GM18907 (cell line): Measurements from ENCODE around the gene DAAM2.

ENCODE experiments used
- ATAC-seq: cut with Tn5 transposase; IDR thresholded peaks from one replicate; pipeline ENCODE4 v1.9.1; 2021; ENCODE audit warnings: mild to moderate bottlenecking, moderate library complexity; ENCODE audit not compliant: unreplicated experiment

DAAM2 gene

GRCh38 chr6:39816747-39817146 lies 24.6 kb downstream of the DAAM2 start:
- ATAC-seq = no peak

DNA sequence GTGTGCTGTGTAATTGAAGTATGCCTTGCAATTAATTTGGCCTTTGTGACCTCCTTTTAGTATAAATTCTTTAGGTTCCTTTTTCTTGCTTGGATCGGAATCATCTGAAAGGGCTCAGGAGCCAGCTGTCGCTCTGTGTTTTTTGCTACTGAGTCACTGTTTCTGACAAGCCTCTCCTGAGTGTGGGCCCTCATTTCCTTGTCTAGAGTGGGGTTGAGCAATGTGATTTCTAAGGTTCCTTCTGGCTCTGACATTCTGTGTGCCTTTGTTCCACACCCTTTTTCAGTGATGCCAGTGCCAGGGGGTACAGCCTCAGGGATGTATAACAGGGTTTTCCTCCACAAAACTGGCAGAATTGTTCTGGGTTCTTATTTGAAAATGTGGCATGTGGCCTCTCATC lies 26.5 kb downstream of the DAAM2 start:
- no peak for ATAC-seq

DNA sequence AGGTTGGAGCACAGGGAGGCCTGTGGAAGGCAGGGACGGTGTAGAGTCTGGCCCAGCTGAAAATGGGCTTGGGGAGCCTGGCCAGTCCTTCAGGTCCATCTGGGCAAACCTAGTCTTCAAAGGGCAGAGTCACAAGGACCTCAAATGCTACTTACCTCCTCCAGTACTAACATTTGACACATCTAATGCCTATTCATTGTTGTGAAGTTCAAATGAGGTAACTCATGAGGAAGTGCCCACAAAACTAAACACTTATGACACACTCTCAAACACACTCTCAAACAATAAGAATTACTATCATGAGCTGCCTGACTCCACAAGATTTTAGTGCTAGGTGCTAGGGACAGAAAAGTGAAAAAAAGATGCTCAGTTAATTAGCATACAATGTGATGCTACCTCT lies 27.1 kb downstream of the DAAM2 start:
- ATAC-seq = no peak

GRCh38 chr6:39819676-39820075 lies 27.5 kb downstream of the DAAM2 start:
- no peak for ATAC-seq

- no peak for ATAC-seq
These were observed 28.4 kb downstream of the DAAM2 start for GRCh38 chr6:39820553-39820952.

DNA sequence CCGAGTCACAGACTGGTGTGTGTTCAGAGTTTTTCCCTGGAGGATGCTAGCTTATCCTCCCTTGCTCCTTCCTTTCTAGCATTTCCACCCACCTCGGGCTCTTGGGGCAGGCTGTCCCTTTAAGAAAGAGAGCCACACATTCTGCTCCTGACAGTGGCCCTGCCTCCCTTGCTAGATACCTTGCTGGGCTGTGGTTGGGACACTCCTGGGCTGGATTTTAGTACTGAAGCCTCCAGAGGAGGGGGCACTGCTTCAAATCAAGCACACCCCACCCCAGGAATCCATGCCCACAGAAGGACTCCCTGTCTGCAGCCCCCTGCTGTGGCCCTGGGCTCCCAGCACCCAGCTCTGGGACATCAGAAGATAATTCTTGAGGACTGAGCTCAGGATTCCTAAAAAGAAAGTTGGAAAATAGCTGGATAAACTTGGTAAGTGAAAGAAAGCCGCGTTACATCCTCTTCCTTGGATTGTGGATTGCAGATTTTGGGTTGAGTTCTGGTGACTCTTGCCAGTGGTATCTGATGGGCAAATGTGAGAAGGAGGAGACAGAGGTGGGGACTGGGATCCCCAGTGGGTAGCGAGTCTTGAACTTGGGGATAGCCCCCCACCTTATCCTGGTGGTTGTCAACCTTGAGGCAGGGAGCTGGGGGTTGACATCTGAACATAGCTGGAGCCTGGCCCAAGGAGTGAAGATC lies 29.0 kb downstream of the DAAM2 start:
- no peak for ATAC-seq

DNA sequence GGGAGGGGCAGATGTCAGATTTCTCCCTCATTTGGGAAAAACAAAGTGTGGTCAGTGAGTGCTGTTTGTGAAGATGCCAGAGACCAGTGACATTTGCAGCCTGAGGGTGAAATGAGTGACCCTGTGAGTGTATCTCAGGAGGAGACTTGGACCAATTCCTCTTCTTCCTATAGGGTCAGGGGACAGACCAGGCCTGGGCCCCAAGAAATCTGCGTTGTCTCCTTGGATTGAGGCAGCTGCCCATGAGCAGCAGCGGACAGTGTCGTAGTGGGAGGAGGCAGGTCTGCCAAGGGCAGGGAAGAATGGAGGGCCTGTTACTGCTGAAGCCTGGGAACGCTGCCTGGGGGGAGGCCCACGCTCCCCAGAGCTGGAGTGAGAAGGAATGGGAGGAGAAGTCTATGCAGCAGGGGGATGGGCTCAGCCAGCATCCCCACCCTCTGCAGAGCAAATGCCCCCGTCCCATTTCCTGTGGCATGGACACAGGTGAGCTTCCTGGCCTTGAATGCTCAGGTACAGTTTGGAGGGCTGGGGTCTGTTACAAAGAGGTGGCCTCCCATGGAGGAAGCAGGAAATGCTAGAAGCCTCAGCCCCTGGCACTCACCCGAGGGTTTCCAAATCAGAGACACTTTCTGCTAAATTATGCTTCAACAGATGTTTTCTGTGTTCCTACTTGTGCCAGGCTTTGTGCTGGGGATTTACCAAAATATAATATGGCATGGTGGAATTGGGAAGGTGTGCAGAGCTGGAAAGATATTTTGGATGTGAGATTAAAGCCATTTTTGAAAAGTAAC lies 29.8 kb downstream of the DAAM2 start:
- ATAC-seq = no peak

GRCh38 chr6:39822846-39823815 lies 31.0 kb downstream of the DAAM2 start:
- no peak for ATAC-seq

- ATAC-seq = no peak
These were observed 32.1 kb downstream of the DAAM2 start for GRCh38 chr6:39824030-39824926.

- no peak for ATAC-seq
These were observed 37.2 kb downstream of the DAAM2 start for GRCh38 chr6:39829331-39829730.

DNA sequence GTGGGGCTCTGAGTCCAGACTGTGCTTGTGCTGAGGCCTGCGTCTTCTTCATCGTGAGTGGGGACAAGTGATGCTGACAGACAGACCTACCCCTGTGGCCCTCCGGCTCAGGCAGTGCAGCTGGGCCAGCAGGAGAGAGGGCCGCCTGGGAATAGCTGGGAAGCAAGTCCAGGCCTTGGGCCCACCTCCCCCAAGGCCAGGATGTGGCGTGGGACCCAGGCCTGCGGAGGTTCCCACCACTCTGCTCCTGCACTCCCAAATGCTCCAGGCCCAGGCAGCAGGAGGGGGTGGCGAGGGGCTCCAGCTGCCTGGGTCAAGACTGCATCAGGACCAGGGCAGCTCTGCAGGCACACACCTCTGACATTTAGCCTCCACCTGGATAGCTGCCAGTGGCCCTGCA lies 38.3 kb downstream of the DAAM2 start:
- no peak for ATAC-seq

DNA sequence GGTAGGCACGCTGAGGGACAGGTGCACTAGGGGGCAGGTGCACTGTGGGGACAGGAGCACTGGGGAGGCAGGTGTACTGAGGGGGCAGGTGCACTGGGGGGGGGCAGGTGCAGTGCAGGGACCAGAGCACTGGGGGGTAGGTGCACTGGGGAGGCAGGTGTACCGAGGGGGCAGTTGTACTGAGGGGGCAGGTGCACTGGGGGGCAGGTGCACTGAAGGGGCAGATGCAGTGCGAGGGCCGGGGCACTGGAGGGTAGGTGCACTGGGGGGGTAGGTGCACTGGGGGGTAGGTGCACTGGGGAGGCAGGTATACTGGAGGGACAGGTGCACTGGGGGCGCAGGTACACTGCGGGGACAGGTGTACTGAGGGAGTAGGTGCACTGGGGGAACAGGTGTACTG lies 39.5 kb downstream of the DAAM2 start:
- ATAC-seq = no peak

DNA sequence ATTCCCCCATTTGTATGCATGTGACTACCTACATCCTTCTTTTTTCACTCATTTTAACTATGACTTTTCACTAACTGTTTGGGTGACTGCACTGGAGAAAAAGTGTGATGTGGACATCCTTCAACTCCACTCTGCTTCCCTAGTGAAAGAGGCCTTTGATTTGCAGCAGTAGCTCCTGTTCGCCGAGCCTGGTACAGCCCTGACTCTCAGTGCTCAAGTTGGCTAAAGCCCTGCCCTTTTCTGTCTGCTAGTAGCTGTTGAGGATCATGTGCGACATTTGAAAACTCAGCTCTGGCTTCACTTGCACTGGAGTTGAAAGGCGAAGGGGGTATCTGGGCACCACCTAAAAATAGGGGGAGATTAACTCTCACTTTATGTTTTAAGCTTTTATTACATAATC lies 42.1 kb downstream of the DAAM2 start:
- ATAC-seq = no peak

DNA sequence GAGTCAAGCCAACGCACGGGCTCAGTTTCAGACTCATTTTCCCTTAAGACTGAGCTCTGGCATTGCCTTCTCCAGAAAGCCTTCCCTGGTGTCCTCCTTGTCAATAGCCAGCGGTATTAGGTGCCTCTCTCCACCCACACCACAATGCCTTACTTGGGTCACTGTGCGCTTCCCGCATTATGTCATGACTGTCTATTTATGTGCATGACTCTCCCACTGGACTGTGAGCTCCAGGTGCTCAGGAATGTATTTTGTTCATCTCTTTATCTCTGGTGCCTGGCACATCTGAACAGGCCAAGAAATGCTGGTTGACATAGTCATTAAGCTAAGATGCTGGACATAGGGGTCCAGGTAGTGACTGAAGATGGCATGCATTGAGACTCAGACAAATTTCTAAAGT lies 42.7 kb downstream of the DAAM2 start:
- ATAC-seq = no peak

DNA sequence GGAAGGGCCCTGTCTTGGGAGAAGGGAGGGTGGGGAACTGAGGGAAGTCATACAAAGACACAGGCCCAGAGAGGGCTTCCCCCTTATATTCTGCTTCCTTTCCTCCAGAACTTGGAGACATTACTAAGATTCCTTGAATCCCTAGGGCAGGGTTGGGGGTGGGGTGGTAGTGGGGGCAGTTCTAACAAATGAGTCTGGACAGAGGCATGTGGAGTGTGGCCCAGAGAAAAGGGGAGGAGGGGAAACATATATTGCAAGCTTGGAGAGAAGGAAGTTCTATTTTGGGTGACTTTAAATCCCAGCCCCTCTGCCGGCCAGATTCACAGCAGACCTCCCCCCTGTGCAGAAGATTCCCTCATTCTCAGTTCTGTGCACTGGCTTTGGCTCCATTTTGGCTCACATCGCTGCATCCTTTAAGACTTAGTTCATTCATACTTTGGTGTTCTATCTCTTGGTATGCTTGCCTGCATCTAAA lies 43.7 kb downstream of the DAAM2 start:
- no peak for ATAC-seq

DNA sequence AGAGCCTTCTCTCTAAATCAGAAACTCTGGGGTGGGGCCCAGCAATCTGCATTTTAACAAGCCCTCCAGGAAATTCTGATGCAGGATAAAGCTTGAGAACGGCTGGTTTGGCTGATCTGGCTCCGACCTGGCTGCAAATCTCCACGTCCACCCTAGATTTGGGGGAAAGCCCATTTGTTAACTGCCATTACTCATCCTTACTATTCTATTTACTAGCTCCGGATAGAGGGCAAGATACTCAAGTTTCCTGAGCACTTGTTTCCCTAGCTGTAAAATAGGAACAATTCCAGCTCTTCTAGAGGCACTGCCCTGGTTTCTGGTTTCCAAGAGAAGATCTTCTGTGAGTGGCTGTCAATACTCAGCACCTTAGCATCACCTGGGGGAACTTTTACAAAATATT lies 44.4 kb downstream of the DAAM2 start:
- no peak for ATAC-seq

GRCh38 chr6:39839445-39839844 lies 47.3 kb downstream of the DAAM2 start:
- no peak for ATAC-seq

DNA sequence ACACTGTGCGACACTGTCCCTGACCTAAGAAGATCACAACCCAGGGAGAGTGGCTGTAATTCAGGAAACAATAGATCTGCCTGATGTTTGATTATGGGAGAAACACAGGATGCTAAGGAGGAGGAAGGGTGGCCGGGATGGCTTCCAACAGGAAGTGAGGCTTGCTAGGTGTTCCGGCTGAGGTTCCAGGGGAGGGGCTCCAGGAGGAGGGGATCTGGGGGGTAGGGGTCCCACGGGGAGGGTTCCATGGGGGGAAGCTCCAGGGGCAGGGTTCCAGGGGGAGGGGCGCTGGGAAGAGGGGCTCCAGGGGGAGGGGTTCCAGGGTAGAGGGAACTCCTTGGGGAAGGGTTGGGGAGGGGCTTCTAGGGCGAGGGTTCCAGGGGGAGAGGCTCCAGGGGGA lies 48.6 kb downstream of the DAAM2 start:
- ATAC-seq = no peak

GRCh38 chr6:39841291-39841690 lies 49.1 kb downstream of the DAAM2 start:
- no peak for ATAC-seq

DNA sequence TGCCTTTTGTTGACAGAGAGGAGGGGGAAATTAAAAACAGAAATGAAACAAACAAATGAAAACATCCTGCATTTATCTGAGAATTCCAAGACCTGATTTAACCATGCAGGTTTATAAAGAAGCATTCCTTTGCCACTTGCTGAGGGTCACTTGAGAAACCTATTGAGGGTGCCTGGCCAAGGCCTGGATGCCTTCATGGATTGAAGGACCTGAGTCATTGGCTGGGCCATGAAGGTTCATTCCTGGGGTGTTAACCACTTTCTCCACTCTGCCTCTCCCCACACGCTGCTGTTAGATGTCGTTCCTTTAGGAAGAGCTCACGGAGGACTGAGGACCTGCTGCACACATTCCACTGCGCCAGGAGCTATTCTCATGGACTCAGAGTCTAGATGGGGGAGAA lies 49.7 kb downstream of the DAAM2 start:
- ATAC-seq = no peak
